IMR-90 (cell line): ENCODE data around the gene KMT2B.

Source experiments
- CEBPB ChIP-seq: IDR thresholded peaks from 2 replicates; pipeline ENCODE4 v1.6.1; 2012; ENCODE audit warnings: low read depth, low read length, improper control_type of control experiment
- FOS ChIP-seq: fragments of 150-350 bp; IDR thresholded peaks from 2 replicates; pipeline ENCODE4 v1.6.1; 2016; ENCODE audit warnings: low read depth, low read length
- MAFK ChIP-seq: IDR thresholded peaks from 2 replicates; pipeline ENCODE4 v1.6.1; 2012; ENCODE audit warnings: low read depth, low read length, improper control_type of control experiment
- MAZ ChIP-seq: IDR thresholded peaks from 2 replicates; pipeline ENCODE4 v1.6.1; 2012; ENCODE audit warnings: low read depth, mild to moderate bottlenecking, low read length, improper control_type of control experiment, moderate library complexity, borderline replicate concordance
- NFE2L2 ChIP-seq: fragments of 150-350 bp; IDR thresholded peaks from 2 replicates; pipeline ENCODE4 v1.6.1; 2016; ENCODE audit warnings: low read depth, mild to moderate bottlenecking, low read length
- POLR2A ChIP-seq: IDR thresholded peaks from 2 replicates; pipeline ENCODE4 v1.6.1; 2012; ENCODE audit warnings: mild to moderate bottlenecking, low read depth, low read length
- RAD21 ChIP-seq: IDR thresholded peaks from 2 replicates; pipeline ENCODE4 v1.6.1; 2012; ENCODE audit warnings: low read length, improper control_type of control experiment
- RFX5 ChIP-seq: IDR thresholded peaks from 2 replicates; pipeline ENCODE4 v1.8.0; 2012; ENCODE audit warnings: low read depth, mild to moderate bottlenecking, low read length, moderate library complexity
- SMC3 ChIP-seq: fragments of 150-350 bp; IDR thresholded peaks from 2 replicates; pipeline ENCODE4 v1.6.1; 2016; ENCODE audit warnings: low read depth, mild to moderate bottlenecking, antibody characterized with exemption, low read length, moderate library complexity
- TF ChIP-seq, protein P1 (sequence below): conservative IDR thresholded peaks from 2 replicates; pipeline ENCODE4 v1.5.1; 2012; ENCODE audit warnings: mild to moderate bottlenecking, low read depth, low read length, improper control_type of control experiment
- TF ChIP-seq, protein P2 (sequence below): fragments of 150-350 bp; IDR thresholded peaks from 2 replicates; pipeline ENCODE4 v1.6.1; 2016; ENCODE audit warnings: low read depth, mild to moderate bottlenecking, low read length, moderate library complexity, borderline replicate concordance

DNA sequence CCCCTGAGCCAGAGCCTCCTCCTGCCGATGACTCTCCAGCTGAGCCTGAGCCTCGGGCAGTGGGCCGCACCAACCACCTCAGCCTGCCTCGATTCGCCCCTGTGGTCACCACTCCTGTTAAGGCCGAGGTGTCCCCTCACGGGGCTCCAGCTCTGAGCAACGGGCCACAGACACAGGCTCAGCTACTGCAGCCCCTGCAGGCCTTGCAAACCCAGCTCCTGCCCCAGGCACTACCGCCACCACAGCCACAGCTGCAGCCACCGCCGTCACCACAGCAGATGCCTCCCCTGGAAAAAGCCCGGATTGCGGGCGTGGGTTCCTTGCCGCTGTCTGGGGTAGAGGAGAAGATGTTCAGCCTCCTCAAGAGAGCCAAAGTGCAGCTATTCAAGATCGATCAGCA, 3.6 kb downstream of the KMT2B start:
- TF ChIP-seq, protein P1, sequence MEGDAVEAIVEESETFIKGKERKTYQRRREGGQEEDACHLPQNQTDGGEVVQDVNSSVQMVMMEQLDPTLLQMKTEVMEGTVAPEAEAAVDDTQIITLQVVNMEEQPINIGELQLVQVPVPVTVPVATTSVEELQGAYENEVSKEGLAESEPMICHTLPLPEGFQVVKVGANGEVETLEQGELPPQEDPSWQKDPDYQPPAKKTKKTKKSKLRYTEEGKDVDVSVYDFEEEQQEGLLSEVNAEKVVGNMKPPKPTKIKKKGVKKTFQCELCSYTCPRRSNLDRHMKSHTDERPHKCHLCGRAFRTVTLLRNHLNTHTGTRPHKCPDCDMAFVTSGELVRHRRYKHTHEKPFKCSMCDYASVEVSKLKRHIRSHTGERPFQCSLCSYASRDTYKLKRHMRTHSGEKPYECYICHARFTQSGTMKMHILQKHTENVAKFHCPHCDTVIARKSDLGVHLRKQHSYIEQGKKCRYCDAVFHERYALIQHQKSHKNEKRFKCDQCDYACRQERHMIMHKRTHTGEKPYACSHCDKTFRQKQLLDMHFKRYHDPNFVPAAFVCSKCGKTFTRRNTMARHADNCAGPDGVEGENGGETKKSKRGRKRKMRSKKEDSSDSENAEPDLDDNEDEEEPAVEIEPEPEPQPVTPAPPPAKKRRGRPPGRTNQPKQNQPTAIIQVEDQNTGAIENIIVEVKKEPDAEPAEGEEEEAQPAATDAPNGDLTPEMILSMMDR, result no peak
- TF ChIP-seq NFE2L2 (no peak), MAZ (no peak), RAD21 (no peak), SMC3 (no peak), MAFK (no peak), POLR2A (no peak), FOS (no peak), RFX5 (no peak), CEBPB (no peak)
- TF ChIP-seq, protein P2, sequence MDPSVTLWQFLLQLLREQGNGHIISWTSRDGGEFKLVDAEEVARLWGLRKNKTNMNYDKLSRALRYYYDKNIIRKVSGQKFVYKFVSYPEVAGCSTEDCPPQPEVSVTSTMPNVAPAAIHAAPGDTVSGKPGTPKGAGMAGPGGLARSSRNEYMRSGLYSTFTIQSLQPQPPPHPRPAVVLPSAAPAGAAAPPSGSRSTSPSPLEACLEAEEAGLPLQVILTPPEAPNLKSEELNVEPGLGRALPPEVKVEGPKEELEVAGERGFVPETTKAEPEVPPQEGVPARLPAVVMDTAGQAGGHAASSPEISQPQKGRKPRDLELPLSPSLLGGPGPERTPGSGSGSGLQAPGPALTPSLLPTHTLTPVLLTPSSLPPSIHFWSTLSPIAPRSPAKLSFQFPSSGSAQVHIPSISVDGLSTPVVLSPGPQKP, result no peak
